Caco-2 (cell line): Measurements from ENCODE around the gene CACNA1A. TPM values are rescaled to one million over a fixed set of nuclear protein-coding genes. Genes with fewer than 3 reads are reported as not detected.

Experiments used
- BruUV-seq: library from RNA; stranded (reverse); fragments of 400-500 nt; replicated peaks from 2 replicates; lab custom pipeline; 2021; lab: Mats Ljungman, UMichigan
- CTCF ChIA-PET: fragments of 300-600 bp; sonication (Branson Sonifier 250); formaldehyde crosslinking; loops from one replicate; lab custom pipeline; 2022; ENCODE audit warnings: antibody characterized with exemption; lab: Charles Lee
- POLR2A ChIA-PET: fragments of 300-600 bp; sonication (Branson Sonifier 250); formaldehyde crosslinking; loops from one replicate; lab custom pipeline; 2022; ENCODE audit warnings: antibody characterized with exemption; lab: Charles Lee
- DNase-seq, 2 experiments: peaks; one replicate each; pipeline versions ENCODE4 v3.0.0 to v3.0.0-alpha.2; 2020 to 2022
- H3K27me3 ChIP-seq: replicated peaks from 2 replicates; pipeline ENCODE4 v1.6.0; 2011; ENCODE audit warnings: low read length; ENCODE audit not compliant: control insufficient read depth, insufficient read depth
- H3K36me3 ChIP-seq: 2 replicates; pipeline ENCODE4 v1.5.1; 2011; ENCODE audit warnings: low read length; ENCODE audit not compliant: control insufficient read depth, insufficient read depth
- H3K4me1 ChIP-seq: fragments of 250-450 bp; sonication (Bioruptor Pico); 2 replicates; pipeline ENCODE4 v1.5.1; 2020; ENCODE audit warnings: mild to moderate bottlenecking
- H3K4me3 ChIP-seq: 2 replicates; pipeline ENCODE4 v1.5.1; 2011; ENCODE audit warnings: low read depth, mild to moderate bottlenecking, control low read depth, low read length
- H3K9me3 ChIP-seq: fragments of 250-450 bp; sonication (Bioruptor Pico); 2 replicates; pipeline ENCODE4 v1.5.1; 2020; ENCODE audit warnings: mild to moderate bottlenecking, moderate library complexity
- H3K27ac Mint-ChIP-seq: one replicate; pipeline ENCODE4 v1.8.0; 2022; ENCODE audit warnings: mixed read lengths; ENCODE audit not compliant: unreplicated experiment
- H3K27me3 Mint-ChIP-seq: one replicate; pipeline ENCODE4 v1.8.0; 2022; ENCODE audit warnings: mixed read lengths; ENCODE audit not compliant: insufficient read depth, unreplicated experiment
- H3K36me3 Mint-ChIP-seq: one replicate; pipeline ENCODE4 v1.8.0; 2022; ENCODE audit warnings: mild to moderate bottlenecking, mixed read lengths; ENCODE audit not compliant: insufficient read depth, unreplicated experiment
- H3K4me1 Mint-ChIP-seq: one replicate; pipeline ENCODE4 v1.8.0; 2022; ENCODE audit warnings: low read depth, mixed read lengths; ENCODE audit not compliant: unreplicated experiment
- H3K4me3 Mint-ChIP-seq: one replicate; pipeline ENCODE4 v1.8.0; 2022; ENCODE audit warnings: mild to moderate bottlenecking, moderate library complexity, mixed read lengths; ENCODE audit not compliant: unreplicated experiment
- H3K9me3 Mint-ChIP-seq: one replicate; pipeline ENCODE4 v1.8.0; 2022; ENCODE audit warnings: mixed read lengths; ENCODE audit not compliant: unreplicated experiment
- CTCF ChIP-seq, 2 experiments: fragments of 200-600 bp in 1 of 2; IDR thresholded peaks; 1 replicate in 1 of 2; 2 replicates in 1 of 2; pipeline versions ENCODE4 v1.5.1 to v1.8.0; 2011 to 2022; ENCODE audit warnings: antibody characterized with exemption in 1 of 2, control low read depth in 1 of 2, inconsistent platforms in 1 of 2, low read depth in 1 of 2, low read length in 1 of 2, mild to moderate bottlenecking in 1 of 2, moderate library complexity in 1 of 2; ENCODE audit not compliant: insufficient read depth in 1 of 2, severe bottlenecking in 1 of 2, unreplicated experiment in 1 of 2
- intact Hi-C: fragments of 100-400 bp; cut with micrococcal nuclease; formaldehyde crosslinking; loops from one replicate; pipeline ENCODE4 v1.10.0; 2022; ENCODE audit not compliant: unreplicated experiment
- total RNA-seq: library from RNA; stranded (reverse); gene quantifications from 2 replicates; pipeline ENCODE4 v1.2.3, GENCODE V29; 2022

Gene CACNA1A
- total RNA-seq, 1 experiment from 2014 or later: not detected

- BruUV-seq: no TSS peak
- DNase-seq: no peak
- H3K27ac Mint-ChIP-seq: no peak overlapping the region
- CTCF ChIA-PET: no interaction called here
- H3K36me3 ChIP-seq: no peaks in the 10 kb centered on the region
- no peaks in the 10 kb centered on the region for H3K4me1 ChIP-seq
- POLR2A ChIA-PET: no interaction called here
- no peaks in the 10 kb centered on the region for H3K9me3 ChIP-seq
- H3K27me3 ChIP-seq: no peaks in the 10 kb centered on the region
- H3K9me3 Mint-ChIP-seq: peaks cover 7% of the 10 kb centered on the region
- peaks cover 7% of the 10 kb centered on the region for H3K27me3 Mint-ChIP-seq
- H3K4me1 Mint-ChIP-seq: no peaks in the 10 kb centered on the region
- TF ChIP-seq CTCF (IDR thresholded peaks at IDR 0.05; ENCODE audit: insufficient read depth in 1 of 2, low read depth in 1 of 2, low read length in 1 of 2, severe bottlenecking in 1 of 2, unreplicated experiment in 1 of 2): no peak
- no peak overlapping the region for H3K4me3 Mint-ChIP-seq
- intact Hi-C loops: no loop called here
- H3K36me3 Mint-ChIP-seq: no peaks in the 10 kb centered on the region
- H3K4me3 ChIP-seq: no peak overlapping the region
These were observed 176.5 kb downstream of the CACNA1A start for GRCh38 chr19:13329766-13330165.

GRCh38 chr19:13328241-13328640 lies 178.0 kb downstream of the CACNA1A start:
- no peak overlapping the region for H3K4me3 Mint-ChIP-seq
- no peaks in the 10 kb centered on the region for H3K27me3 ChIP-seq
- no peak overlapping the region for H3K27ac Mint-ChIP-seq
- TF ChIP-seq CTCF (IDR thresholded peaks at IDR 0.05; ENCODE audit: insufficient read depth in 1 of 2, low read depth in 1 of 2, low read length in 1 of 2, severe bottlenecking in 1 of 2, unreplicated experiment in 1 of 2): no peak
- BruUV-seq: no TSS peak
- H3K4me3 ChIP-seq: no peak overlapping the region
- peaks cover 2% of the 10 kb centered on the region for H3K9me3 Mint-ChIP-seq
- no peaks in the 10 kb centered on the region for H3K36me3 ChIP-seq
- no peaks in the 10 kb centered on the region for H3K4me1 ChIP-seq
- peaks cover 9% of the 10 kb centered on the region for H3K27me3 Mint-ChIP-seq
- DNase-seq: no peak
- H3K4me1 Mint-ChIP-seq: no peaks in the 10 kb centered on the region
- intact Hi-C loops: no loop called here
- no peaks in the 10 kb centered on the region for H3K9me3 ChIP-seq
- H3K36me3 Mint-ChIP-seq: no peaks in the 10 kb centered on the region
- ChIA-PET POLR2A (no interaction called here), CTCF (no interaction called here)

- TF ChIP-seq CTCF (IDR thresholded peaks at IDR 0.05; ENCODE audit: insufficient read depth in 1 of 2, low read depth in 1 of 2, low read length in 1 of 2, severe bottlenecking in 1 of 2, unreplicated experiment in 1 of 2): no peak
These were observed 186.8 kb downstream of the CACNA1A start for GRCh38 chr19:13319526-13319925.

More at GRCh38 chr19:13319526-13319925, 186.8 kb downstream of the CACNA1A start:
- H3K27ac Mint-ChIP-seq: no peak overlapping the region
- POLR2A ChIA-PET: no interaction called here
- CTCF ChIA-PET: no interaction called here
- no peak for DNase-seq
- no peaks in the 10 kb centered on the region for H3K36me3 Mint-ChIP-seq
- H3K4me1 ChIP-seq: no peaks in the 10 kb centered on the region
- intact Hi-C loops: no loop called here
- no peak overlapping the region for H3K4me3 ChIP-seq
- H3K4me1 Mint-ChIP-seq: no peaks in the 10 kb centered on the region
- H3K9me3 Mint-ChIP-seq: no peaks in the 10 kb centered on the region
- H3K9me3 ChIP-seq: no peaks in the 10 kb centered on the region
- H3K4me3 Mint-ChIP-seq: no peak overlapping the region
- no peaks in the 10 kb centered on the region for H3K36me3 ChIP-seq
- H3K27me3 Mint-ChIP-seq: peaks cover 26% of the 10 kb centered on the region
- no TSS peak for BruUV-seq
- no peaks in the 10 kb centered on the region for H3K27me3 ChIP-seq
